Measurements from ENCODE around the gene SERPINB5. TPM values are rescaled to one million over a fixed set of nuclear protein-coding genes. Genes with fewer than 3 reads are reported as not detected.

Gene SERPINB5, protein sequence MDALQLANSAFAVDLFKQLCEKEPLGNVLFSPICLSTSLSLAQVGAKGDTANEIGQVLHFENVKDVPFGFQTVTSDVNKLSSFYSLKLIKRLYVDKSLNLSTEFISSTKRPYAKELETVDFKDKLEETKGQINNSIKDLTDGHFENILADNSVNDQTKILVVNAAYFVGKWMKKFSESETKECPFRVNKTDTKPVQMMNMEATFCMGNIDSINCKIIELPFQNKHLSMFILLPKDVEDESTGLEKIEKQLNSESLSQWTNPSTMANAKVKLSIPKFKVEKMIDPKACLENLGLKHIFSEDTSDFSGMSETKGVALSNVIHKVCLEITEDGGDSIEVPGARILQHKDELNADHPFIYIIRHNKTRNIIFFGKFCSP
- total RNA-seq = not detected in 2 replicates

GRCh38 chr18:63476668-63477067, at the start of gene SERPINB5:
Gene SERPINB5, plus strand, starts transcription at chr18:63476958. Its CDS starts 7,471 bp downstream, at chr18:63484429.

DNA sequence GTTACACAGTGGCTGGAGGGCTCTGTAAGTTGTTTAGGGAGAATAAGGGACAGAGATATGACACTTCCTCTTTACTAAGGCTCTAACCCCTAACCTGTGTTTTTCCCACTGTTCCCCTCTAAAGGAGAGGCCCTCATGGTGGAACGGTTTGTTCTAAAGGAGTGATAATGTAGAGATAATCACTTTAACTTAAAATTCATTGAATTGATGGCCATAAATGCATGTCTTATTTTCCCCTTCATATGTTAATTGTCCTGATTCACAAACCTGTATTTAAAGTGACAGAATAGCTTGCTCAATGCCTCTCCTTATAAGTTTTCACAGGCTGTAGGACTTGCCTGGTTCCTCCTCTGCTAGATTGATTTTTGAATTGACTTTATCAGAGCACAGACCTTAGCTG, 65.3 kb downstream of the SERPINB5 start, which contains the start of gene SERPINB12:
TSS of gene SERPINB12 (plus strand) at position 301 of the 400 bp plus-strand sequence. CDS start 13,791 bp downstream, outside the sequence.

Other genes starting within 250 kb of the SERPINB5 start
- gene BCL2, start 157.2 kb upstream of the SERPINB5 start, total RNA-seq = 2.6 and 5.3 TPM in 2 replicates
- gene KDSR, start 109.8 kb upstream of the SERPINB5 start, total RNA-seq = 27.4 and 27.6 TPM in 2 replicates
- 30.1 and 37.7 TPM in 2 replicates for gene VPS4B, start 54.5 kb upstream of the SERPINB5 start, total RNA-seq
- gene SERPINB12, start 65.4 kb downstream of the SERPINB5 start, total RNA-seq = not detected in 2 replicates
- not detected in 2 replicates for gene SERPINB13, start 110.4 kb downstream of the SERPINB5 start, total RNA-seq
- under 0.01 TPM in 1 of 2 replicates, not detected in the other for gene SERPINB4, start 167.3 kb downstream of the SERPINB5 start, total RNA-seq
- not detected in 2 replicates for gene SERPINB3, start 184.9 kb downstream of the SERPINB5 start, total RNA-seq
- not detected in 2 replicates for gene SERPINB11, start 226.0 kb downstream of the SERPINB5 start, total RNA-seq